HuH-7.5 (cell line): Measurements from ENCODE around the gene JPH3.
A peak's percentile ranks its signal among the peaks of the same experiment; 100 is the strongest.

Experiments
- DNase-seq: peaks from one replicate; pipeline ENCODE4 v3.0.0; 2011; ENCODE audit warnings: low spot score

Gene JPH3

GRCh38 chr16:87602001-87602775 lies at the start of gene JPH3:
Gene JPH3, plus strand, starts transcription at chr16:87602508. Its CDS starts 639 bp downstream, at chr16:87603147.
- no peak for DNase-seq

GRCh38 chr16:87552772-87553573 lies 49.3 kb upstream of the JPH3 start:
- DNase-seq: no peak

- DNase-seq: peak; percentile 91
Measured at GRCh38 chr16:87554754-87555427, 47.4 kb upstream of the JPH3 start.

- DNase-seq: no peak
Measured at GRCh38 chr16:87555647-87556046, 46.7 kb upstream of the JPH3 start.

DNA sequence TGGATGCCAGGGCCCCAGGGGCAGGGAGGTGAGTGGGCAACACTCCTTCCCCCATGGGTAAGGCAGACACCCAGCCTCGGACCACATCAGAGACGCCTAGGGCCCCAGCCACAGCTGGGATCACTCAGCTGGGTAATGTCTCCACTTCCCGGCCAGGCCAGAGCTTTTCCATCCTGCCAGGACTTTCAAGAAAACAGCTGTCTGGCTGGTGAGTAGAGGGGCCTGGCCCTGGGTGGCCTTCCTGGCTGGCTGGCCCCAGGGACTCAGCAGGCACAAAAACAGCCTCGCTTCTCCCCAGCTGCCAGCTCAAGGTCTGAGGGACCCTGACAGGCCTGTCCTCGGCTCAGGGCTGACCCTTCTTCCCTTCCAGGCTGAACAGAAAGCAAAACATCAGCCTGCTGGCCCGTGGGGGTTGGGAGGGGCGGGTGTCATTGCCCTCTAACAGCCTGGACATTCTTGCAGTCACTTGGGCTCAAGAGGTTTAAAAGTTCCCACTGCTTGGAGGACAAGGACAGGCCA lies 45.3 kb upstream of the JPH3 start:
- no peak for DNase-seq

GRCh38 chr16:87558682-87559081 lies 43.6 kb upstream of the JPH3 start:
- no peak for DNase-seq

DNA sequence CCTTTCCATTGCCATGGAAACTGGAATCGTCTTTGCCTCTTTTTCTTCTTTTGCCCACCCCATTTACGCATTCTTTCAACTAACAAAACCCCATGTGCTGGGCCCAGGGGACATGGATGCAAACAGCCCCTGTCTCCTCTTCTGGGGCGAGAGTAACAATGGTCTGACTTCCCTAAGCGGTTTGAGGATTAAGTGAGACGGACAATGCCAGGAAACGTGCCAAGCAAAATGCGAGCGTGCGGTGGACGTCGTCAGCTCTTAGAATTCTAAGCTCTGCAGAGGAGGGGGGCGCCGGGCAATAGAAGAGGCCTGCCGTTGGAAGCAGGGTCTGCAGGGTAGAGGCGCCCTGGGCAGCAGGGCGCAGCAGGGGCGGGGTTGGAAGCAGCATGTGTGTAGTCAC lies 42.4 kb upstream of the JPH3 start:
- no peak for DNase-seq

- DNase-seq: peak; percentile 58
Measured at GRCh38 chr16:87560428-87561199, 41.7 kb upstream of the JPH3 start.

DNA sequence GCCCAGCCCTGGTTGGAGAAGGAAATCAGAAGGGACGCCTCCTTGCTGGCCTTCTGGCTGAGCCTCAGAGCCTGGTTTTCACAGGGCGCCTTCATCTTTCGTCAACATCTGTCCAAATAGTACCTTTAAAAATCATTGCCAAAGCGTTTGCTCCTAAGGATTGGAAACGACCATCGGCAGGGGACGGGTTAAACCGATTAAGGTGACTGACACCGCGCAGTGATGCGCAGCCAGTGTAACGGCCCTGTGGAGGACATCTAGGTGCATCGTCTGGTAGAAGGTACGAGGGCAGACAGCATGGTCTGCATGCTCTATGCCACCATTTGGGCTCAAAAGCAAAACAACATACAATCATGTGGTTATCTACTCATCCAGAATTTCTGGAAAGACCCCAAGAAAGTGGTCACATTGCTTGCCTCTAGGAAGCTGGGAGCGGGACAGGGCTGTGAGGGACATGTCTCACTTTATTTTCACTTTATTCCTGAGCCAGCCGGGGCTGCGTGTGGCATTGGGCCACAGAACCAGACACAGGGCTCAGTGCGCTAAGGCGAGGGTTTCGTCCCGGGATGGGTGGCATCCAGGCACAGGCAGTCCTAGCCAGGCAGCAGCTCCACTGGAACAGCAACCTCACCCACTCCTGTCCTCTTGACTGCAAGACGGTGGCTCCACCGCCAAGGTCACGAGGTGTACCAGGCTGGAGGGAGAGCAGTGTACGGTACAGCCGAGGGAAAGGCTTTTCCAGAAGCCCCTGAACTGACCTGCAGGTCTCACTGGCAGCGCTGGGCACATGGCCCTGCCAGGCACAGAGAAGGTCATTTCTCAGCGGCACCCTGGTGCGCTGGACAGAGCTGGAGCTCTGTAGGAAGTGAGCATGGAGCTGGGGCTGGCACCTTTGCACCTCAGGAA lies 40.9 kb upstream of the JPH3 start:
- DNase-seq: no peak

DNA sequence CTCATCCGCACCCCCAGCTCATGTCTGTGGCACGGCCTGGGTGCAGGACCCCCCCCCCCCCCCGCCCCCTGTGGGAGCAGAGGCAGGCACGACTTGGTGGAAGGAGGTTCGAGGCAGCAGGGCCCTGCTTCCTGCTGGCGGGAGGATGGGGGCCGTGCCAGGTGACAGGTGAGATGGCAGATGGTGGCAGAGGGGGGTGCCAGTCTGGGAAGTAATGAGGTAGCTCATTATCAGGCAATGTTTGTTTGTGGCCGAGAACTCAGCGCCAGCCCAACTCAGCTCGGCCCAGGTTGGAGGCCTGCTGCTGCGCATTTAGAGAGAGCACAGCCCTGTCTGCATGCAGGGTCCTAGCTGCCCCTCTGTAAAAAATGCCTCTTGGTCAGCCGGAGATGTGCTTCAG lies 40.1 kb upstream of the JPH3 start:
- no peak for DNase-seq

GRCh38 chr16:87563022-87563421 lies 39.3 kb upstream of the JPH3 start:
- no peak for DNase-seq

- DNase-seq: no peak
Measured at GRCh38 chr16:87563714-87564523, 38.4 kb upstream of the JPH3 start.

DNA sequence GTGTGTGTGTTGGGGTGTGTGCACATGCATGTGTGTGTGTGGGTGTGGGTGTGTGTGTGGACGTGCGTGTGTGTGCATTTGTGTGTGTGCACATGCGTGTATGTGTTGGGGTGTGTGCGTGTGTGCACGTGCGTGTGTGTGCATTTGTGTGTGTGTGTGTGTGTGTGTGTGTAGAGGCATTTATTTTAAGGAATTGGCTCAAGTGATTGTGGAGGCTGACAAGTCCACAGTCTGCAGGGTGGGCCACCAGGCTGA lies 37.9 kb upstream of the JPH3 start:
- DNase-seq: no peak

- DNase-seq: no peak
Measured at GRCh38 chr16:87569601-87570571, 32.4 kb upstream of the JPH3 start.

DNA sequence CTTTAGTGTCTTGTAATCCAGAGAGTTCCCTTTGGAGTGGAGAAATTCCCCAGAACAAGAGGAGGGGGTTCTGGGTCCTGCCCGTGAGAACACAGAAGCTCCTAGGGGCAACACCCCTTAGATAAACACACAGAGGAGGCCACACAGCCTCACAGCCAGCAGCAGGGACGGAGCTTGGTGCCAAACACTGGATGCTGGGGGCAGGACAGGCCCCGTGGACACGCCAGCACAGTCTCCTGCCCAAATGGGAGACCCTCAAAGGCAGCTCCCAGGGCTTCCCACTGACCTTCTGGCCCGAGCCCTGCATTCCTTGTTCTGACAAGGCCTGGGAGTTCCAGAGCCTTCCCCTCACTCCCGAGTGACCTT lies 31.8 kb upstream of the JPH3 start:
- no peak for DNase-seq

GRCh38 chr16:87570938-87571867 lies 31.1 kb upstream of the JPH3 start:
- DNase-seq: peak; percentile 95

- no peak for DNase-seq
Measured at GRCh38 chr16:87571868-87572244, 30.5 kb upstream of the JPH3 start.

DNA sequence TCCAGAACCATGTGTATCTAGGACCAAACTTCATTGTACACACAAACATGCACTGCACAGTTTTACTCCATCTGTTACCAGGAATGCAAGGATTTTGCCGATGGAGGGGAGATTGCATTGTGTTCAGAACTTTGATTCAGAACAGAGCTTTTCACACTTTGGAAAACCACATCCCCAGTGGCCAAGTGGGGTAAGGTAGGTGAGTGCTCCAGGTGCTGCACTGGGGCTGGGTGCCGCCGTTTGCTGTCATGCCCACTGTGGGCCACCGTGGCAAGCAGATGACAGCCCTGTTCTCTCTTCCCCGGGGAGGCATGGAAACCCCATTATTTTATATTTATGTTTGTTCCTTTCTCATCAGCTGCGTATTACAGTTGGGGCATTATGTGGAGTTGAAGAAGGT lies 29.3 kb upstream of the JPH3 start:
- DNase-seq: no peak
